Measurements from ENCODE around the gene RSPH6A. TPM values are rescaled to one million over a fixed set of nuclear protein-coding genes. Genes with fewer than 3 reads are reported as not detected.

Gene RSPH6A
- total and polyA plus RNA-seq, 10 of the 15 experiments (the other 5 are each of a cell fraction or from before 2014, with no cell fraction given): 0.03 to 0.41 (median 0.22) TPM; not detected in 4

GRCh38 chr19:45780448-45781213 is 34.5 kb downstream of the RSPH6A start:
- no peak for FAIRE-seq
- no peak overlapping the region for H3K9ac ChIP-seq (ENCODE audit: control insufficient read depth, insufficient read depth, low read length)

More at GRCh38 chr19:45780448-45781213, 34.5 kb downstream of the RSPH6A start:
- Histone ChIP-seq H3K27ac (ENCODE audit: control insufficient read depth, insufficient read depth) (no peak overlapping the region), H3K9me3 (replicated peaks; ENCODE audit: control insufficient read depth, insufficient read depth, low read length) (no peaks in the 10 kb centered on the region), H3K27me3 (replicated peaks in 1 of 2; ENCODE audit: control insufficient read depth in 2 of 2, insufficient read depth in 2 of 2, low read length in 1 of 2) (no peaks in the 10 kb centered on the region), H4K20me1 (ENCODE audit: control insufficient read depth, insufficient read depth) (no peaks in the 10 kb centered on the region), H3K36me3 (ENCODE audit: control insufficient read depth in 2 of 2, insufficient read depth in 2 of 2, low read length in 1 of 2) (no peaks in the 10 kb centered on the region), H3K4me2 (ENCODE audit: control insufficient read depth, insufficient read depth) (no peak overlapping the region), H2AFZ (ENCODE audit: control insufficient read depth, low read depth, low read length) (no peak overlapping the region), H3K79me2 (ENCODE audit: control insufficient read depth, insufficient read depth, low read length) (no peaks in the 10 kb centered on the region), H3K4me3 (no peak overlapping the region), H3K4me1 (ENCODE audit: control insufficient read depth, insufficient read depth, low read length) (peaks cover 11% of the 10 kb centered on the region)
- ChIA-PET SMC1A (ENCODE audit: uncharacterized antibody, unreplicated experiment) (no interaction called here), POLR2A (no interaction called here), CTCF (interaction anchor here (0.5 to 1.8 kb wide), 2 partner anchors 11 to 12 kb away, joined by 5 to 45 read pairs; partner anchors contain the start of genes DMWD and SIX5), RAD21 (ENCODE audit: unreplicated experiment) (no interaction called here)
- no TSS peak for BruUV-seq (replicated peaks)
- DNase-seq (ENCODE audit: low read depth, low spot score) (no peak), ATAC-seq (no peak)
- WGBS (ENCODE audit: insufficient coverage, insufficient replicate concordance, low lambda C conversion rate, missing lambda C conversion rate): 47% methylated on average over 9 of the region's 13 CpGs
- in situ Hi-C loops (cut with MboI): no loop called here
- no peak for TF ChIP-seq GABPA (IDR thresholded peaks at IDR 0.05; ENCODE audit: low read depth)
- no peak for TF ChIP-seq EGR1 (IDR thresholded peaks at IDR 0.05; ENCODE audit: borderline replicate concordance in 1 of 2, low read depth in 2 of 2, low read length in 2 of 2)
- no peak for TF ChIP-seq ZZZ3 (IDR thresholded peaks at IDR 0.05; ENCODE audit: control insufficient read depth, insufficient read length, low read depth)
- TF ChIP-seq E2F8 (IDR thresholded peaks at IDR 0.05; ENCODE audit: low read depth, partially characterized antibody): no peak
- no peak for TF ChIP-seq IKZF1 (conservative IDR thresholded peaks at IDR 0.05)
- no peak for TF ChIP-seq SUPT20H (IDR thresholded peaks at IDR 0.05; ENCODE audit: borderline replicate concordance, control insufficient read depth, low read depth, low read length)
- TF ChIP-seq RAD51 (IDR thresholded peaks at IDR 0.05): no peak
- TF ChIP-seq SP1 (IDR thresholded peaks at IDR 0.05; ENCODE audit: low read depth, low read length): no peak
- no peak for TF ChIP-seq USF1 (IDR thresholded peaks at IDR 0.05; ENCODE audit: borderline replicate concordance, extremely low read length, insufficient read depth, low read depth, low read length)
- TF ChIP-seq PAX8 (IDR thresholded peaks at IDR 0.05): no peak
- TF ChIP-seq MTA3 (IDR thresholded peaks at IDR 0.05; ENCODE audit: borderline replicate concordance, low read length): no peak
- intact Hi-C loops (cut with micrococcal nuclease; ENCODE audit: unreplicated experiment): no loop called here
